Hematopoietic multipotent progenitor cell treated with erythropoietin and hydrocortisone succinate and interleukin-3 and kit ligand, for 8 days (in vitro differentiated cells): ENCODE data around the gene CDH13.

Experiments used
- DNase-seq: peaks from one replicate; pipeline ENCODE4 v3.0.0-alpha.2; 2015

The CDH13 gene

DNA sequence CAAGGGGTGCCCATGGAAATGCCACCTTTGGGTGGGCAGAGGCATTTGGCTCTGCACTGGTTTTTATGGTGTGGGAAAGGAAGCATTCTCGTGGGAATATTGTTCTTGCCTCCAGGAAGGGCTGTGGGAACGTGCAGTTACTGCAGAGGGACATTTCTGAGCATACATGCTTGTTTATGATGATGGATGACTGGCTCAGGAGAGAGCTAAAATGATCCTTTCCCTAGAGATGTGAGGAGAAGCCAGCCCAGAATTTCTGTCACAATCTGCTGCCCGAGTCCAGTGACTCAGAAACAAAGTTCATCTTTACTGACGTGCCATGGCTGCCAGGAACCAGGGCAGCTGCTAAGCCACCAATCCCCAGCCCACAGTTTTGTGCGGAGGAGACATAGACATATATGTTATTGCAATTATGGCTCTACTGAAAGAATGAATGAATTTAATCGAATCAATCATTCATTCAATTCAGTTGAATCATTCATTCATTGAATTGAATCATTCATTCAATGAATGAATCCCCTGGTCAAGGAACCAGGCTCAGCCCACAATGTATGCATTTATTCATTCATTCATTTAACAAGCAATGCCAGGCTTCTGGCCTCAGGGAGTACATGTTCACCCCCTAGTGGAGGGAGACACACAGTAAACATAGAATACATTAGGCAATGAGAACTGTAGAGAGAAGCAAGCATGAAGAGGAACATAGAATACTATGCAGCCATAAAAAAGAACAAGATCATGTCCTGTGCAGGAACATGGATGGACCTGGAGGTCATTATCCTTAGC is 766.6 kb downstream of the CDH13 start:
- DNase-seq: no peak

DNA sequence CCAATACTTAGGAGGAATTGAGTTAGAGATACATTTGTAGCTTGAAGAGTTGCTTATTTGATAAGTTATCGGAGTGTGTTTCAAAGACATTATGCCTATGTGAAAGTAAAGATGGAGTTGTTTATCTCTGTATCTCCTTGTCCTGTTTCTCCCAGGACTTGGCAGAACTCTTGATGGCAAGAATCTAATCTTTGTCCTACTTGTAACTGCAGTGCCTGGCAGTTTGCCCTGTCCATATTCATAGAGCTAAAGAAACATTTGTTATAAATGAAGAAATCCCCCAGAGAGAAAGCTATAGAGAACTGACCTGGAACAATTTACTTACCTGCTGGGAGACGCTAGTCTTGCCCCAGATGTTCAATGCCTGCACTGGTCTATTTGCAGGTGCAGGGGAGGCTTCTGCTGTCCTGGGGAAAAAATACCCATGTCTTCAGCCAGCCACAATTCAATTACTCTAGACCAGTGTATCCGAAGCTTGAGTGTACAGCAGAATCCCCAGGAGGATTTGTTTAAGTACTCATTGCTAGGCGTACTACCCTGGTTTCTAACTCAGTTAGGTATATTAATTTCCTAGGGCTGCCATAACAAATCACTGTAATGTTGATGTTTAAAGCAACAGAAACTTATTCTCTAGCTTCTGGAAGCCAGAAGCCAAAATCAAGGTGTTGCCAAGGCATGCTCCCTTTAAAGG is 771.0 kb downstream of the CDH13 start:
- no peak for DNase-seq

DNA sequence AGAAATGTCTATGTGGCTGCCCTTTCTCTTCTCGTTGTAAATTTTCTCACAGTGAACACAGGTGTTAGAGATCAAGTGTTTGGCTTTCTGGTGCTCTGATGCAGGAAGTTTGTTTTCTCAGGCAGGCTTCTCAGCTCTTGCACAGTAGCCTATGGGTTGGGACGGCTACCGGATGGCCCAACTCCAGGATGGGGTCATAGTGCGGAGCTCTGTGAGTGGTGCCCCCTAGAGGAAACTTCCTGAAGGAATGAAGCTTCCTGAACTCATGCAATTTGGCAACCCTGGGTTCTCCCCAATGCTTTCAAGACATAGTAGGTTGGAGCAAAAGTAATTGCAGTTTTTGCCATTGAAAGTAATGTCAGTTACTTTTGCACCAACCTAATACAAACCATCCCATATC is 773.5 kb downstream of the CDH13 start:
- no peak for DNase-seq

DNA sequence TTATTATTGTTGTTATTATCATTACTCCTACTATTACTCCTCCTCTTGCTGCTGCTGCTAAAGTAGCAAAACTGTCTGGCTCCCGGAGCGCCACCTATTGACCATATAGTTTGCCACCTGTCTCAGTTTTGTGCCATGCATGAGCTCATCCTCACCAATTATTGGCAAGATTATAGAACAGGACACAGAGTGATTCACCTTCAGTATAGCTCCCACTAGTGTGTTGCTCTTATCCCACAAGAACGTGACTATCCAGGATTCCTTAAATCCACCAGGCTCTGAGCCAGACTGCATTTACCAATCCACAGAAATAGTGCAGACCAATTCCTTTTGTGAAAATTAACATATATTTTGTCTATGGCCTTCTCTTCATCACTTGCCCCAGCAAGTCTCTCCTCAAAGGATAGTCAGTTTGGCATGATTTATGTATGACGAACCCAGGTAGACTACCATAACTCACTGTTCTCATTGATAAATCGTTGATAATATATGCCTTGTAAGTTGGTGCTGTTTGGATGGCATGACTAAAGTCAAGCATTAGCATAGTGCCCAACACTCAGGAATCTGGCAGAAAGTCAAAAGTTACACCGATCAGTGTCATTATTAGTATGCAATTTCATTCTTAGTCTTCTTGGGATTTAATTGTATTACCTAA is 775.5 kb downstream of the CDH13 start:
- DNase-seq: no peak

DNA sequence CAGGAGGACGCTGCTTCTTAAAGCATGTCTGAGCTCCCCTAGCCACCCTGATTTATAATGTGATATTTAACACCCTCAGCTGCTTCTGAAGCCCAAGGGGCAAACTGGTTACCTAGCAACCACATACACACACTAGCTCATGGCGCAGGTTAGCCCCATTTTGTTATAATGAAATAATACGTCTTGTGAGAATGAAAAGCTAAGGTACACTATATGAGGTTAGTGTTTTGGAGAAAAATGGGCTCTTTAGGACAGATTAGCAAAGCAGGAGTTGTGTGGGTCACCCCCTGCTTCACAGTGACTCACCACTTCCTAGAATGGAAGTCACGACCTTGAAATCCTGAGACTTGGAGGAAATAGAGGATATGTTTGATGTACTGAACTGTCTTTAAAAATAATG is 776.2 kb downstream of the CDH13 start:
- DNase-seq: no peak

DNA sequence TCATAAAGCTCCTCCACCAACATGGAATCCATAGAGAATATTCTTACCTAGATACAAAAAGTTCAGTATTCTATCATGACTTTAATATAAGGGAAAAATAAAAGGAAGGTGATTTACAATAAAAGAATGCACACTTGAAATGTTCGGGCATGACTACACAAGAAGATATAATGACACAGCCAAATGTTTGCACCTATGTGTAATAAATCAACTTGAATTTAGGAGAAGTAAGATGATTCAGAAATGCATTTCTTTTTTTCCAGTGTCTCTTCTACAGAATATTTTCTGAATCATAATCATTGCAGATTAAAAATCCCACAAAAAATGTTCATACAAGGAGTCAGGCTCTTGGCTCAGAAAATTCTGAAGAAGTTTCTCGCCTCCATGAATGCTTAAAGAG is 777.0 kb downstream of the CDH13 start:
- DNase-seq: no peak

DNA sequence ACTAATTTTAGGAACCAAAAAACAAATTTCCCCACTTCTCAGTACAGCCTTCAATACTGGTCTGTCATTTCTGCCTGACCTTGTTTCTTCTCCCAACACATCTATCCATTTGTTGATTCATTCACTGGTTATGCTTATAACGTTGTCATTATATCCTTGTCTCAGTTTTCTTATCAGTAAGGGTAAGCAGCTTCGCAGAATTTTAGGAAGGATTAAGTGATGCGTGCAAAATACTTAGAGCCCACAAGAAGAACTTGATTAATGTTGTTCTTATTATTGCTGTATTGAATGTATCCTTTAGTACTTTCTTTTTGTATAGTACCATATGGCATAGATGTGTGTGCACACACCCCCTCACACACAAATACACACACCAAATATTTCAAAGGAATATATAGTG is 777.5 kb downstream of the CDH13 start:
- no peak for DNase-seq

DNA sequence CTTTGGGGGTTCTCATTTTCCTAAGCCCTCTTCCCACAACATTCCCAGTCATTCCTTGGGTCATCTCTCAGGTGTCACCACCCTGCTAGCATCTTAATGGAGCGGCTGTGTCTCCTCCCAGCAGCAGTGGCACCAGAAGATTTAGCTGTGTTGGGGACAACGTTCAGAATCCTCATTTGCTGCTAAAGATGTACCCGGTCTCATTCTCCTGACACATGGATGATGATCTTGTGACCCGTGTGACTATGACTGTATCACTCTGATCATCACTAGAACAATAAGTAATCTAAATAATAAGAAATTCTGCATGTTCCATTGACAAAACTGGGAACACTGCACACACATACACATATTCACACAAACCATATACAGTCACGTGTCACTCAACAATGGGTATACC is 781.2 kb downstream of the CDH13 start:
- DNase-seq: no peak

DNA sequence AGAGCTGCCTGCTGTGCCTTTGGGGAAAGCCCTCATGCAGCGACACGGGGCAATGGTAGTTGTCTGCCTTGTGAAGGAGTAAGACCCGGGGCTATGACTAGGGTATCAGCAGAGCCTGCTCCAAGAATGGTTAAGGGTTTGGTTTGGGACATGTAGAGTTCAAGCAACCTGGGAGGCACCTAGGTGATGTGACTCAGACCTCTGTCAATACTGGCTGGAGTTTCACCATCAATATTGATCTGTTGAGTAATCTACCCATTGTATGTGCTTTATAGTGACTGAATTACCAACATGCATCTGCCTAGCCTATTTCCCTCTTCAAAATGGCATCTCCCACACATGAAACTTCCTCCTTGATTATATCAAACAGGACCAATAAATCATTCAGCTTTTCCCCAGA is 782.6 kb downstream of the CDH13 start:
- DNase-seq: no peak

DNA sequence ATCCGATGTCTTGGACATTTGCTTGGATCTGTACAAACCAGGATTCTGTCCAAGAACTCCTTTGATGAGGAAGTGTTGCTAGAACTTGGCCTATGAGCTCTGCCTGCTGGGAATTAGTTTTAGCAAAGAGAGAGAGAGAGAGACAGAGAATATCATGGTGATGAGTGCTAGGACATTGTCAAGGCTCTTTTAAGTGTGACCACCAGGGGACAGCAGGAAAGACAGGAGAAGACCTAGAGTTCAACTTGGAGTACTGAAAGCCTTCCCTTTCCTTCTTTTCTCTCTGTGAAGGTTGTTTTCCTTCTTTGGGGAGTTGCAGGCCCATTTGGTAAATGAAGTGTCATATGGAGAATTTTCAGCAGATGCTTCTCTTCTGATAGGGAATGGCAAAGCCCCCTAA is 791.8 kb downstream of the CDH13 start:
- DNase-seq: no peak

DNA sequence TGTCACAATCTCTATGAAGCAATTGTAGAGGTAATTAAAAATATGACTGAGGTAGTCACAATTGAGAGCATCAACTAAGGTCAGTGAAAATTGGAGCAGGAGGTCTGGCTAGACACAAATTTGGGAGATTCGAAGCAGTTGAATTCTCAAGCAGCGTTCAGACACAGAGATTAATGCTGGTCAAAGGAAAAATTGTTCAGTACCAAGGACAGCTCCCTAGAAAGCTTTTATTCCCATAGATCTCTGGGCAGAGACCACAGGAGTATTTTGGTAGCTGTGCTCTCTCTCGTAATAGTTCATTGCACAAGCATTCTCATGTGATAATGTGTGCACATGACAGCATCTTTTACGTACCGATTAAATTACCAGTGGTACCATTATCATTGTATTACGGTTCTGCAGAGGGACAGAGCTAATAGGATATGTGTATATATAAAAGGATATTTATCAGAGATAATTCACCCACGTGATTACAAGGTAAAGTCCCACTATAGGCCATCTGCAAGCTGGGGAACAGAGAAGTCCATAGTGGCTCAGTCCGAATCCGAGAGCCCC is 793.5 kb downstream of the CDH13 start:
- peak; percentile 26 for DNase-seq

DNA sequence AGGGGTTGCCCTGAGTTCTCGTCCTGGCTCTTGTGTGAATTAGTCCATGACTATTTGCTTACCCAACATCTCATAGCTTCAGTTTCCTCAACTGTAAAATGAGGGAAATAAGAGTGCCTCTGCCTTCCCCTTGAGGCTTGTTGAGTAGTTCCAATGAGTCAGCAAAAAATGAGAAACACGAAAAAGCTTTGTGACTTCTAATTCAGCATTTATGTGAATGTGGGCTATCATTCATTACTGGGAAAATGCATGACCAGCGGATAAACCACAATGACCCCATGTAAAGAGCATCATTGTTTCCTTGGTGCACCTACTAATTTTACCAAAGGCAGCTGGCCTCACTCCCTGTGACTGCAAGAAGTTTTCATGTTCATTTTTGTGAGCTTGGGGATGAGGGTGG is 806.4 kb downstream of the CDH13 start:
- DNase-seq: no peak

DNA sequence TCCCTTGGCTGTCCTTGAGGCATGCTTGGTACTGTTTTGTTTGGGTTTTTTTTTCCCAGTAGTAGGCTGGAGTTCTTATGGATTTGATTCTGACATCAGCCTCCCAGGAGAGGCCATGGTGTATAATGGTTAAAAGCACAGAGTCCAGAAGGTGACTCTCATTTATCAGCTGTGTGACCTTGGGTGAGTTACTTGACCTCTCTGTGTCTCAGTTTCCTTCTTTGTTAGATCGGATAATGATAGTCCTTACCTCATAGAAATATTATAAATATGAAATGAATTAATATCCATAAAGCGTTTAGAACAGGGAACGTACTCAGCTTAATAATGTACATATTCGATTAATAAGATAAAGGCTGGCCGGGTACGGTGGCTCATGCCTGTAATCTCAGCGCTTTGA is 810.3 kb downstream of the CDH13 start:
- DNase-seq: no peak

DNA sequence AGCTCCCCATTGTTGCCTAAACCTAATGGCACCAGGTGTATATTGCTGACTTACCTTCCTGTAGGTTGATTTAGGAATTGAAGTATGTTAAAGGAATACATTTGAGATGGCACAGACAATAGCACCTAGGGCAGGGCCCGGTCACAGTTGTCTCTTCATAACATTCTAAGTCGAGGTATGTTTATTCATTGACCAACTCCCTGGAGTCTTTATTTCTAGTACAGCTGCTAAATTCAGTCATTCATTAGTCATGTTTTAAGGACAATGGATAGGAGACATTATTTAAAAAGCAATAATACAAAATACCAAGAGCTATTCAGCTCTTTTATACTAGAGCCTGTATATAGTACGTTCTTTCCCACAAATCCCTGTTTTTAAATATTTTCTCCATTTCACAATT is 811.6 kb downstream of the CDH13 start:
- DNase-seq: no peak

DNA sequence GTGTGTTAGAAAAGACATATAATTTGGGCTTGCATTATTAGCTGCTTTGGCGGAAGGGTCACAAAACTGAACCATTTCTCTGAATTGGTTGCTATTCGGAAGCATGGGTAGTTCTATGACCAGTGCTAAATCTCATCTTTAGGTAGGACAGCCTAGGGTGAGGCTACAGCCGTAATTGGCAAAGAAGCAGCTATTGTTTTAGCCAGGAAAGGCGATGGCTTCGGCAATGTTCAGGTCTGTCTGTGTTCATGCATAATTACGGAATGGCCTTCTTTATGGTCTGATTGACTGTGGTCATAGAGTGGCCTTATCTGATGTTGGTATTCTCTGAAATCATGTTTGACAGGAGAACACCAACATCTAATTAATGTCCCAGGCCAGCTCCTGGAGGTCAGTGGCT is 812.6 kb downstream of the CDH13 start:
- DNase-seq: no peak

DNA sequence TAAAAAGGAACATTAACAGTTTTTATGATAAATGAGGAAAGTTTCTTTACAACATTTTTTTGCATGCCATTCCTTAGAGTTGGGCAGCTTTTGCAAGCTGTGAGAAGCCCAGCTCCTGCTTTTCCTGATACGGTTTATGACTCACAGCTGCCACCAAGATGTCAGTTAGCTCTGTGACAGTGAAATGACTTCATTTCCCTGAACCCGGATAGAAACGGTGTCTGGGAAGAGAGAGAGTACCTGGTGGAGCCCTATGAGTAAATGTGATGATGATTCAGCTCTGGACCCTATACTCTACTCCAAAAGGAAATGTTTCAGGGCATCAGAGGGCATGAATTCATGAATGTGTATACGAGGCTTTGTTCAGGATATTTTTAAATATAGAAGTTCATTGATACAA is 814.7 kb downstream of the CDH13 start:
- no peak for DNase-seq

DNA sequence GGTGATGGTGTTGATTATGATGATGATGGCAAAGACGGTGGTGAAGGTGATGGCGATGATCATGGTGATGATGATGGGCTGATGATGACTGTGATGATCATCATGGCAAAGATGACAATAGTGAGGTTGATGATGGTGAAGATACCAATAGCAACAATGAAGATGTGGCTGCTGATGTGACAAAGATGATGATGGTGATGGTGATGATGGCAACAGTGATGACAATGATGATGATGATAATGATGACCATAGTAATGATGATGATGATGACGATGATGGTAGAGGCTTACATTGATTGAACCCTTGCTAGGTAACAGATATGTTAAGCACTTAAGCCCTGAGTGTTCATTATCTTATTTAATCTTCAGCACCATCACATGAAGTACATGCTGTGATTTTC is 817.2 kb downstream of the CDH13 start:
- no peak for DNase-seq

DNA sequence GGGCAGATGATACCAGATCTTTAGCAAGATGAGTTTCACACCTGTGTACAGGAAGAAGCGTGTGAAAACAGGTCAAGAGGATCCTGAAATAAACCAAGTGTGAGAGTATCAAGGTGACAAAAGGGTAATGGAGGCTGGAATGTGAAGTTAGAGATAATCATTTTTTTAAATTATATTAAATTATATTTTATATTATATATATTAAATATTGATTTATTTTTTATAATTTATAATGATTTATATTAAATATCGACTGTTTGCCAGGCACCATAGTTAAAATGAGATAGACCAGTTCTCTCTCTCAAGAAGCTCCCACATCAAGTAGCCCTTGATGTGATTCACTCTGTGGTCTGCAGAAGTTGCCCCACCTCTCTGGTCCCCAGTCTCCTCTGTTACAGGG is 820.8 kb downstream of the CDH13 start:
- no peak for DNase-seq

DNA sequence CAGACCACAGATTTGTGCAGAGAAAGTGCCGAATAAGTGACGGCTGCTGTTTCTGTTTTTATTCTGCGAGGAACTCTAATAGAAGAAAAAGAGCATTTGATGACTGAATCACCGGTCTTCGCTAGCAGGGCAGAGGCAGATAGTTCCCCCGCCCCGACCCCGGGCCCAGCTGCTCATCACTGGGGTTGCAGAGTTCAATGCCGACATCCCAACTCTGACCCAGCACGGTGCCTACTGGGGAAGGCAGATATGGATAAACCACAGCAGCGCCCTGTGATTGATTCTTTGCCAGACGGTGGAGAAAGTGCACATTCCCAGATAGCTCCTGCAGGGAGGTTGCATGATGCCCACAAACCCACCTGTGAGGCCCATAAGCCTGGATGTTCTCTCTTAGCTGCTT is 823.1 kb downstream of the CDH13 start:
- no peak for DNase-seq

DNA sequence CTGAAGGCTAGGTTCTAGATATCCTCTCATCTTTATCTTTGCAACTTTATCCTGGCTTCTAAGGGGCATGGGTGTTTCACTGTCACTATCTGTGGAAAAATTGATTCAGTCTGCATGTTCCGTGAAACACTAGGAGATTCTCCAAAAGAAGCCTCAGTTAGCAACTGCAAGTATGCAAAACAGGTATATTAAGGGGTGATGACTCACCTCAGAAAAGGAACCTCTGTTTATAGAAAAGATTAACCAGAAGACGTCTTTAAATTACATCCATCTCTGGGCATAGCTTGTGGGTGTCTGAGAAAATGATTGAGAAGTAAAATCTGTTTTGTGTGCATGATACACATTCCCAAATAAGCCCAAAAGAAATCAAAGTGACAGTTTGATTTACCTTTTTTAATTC is 827.2 kb downstream of the CDH13 start:
- no peak for DNase-seq

DNA sequence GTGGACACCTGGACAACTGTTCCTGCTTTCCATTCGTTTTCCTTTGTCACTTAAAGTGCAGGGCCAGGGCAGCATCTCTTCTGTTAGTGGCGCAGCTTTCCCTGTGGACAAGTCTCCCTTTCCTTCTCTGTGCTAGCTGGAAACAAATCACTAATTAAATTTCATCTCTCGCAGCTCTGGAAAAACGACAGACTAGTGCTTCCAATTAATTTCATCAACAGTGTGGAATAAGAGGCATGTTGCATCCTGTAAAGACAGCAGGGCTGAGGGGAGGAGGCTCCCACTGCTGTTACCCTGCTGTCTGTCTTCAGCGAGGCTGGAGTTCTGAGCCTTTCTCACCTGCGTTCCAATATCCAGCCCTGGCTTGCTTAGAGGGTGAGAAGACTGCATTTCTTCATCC is 828.9 kb downstream of the CDH13 start:
- no peak for DNase-seq

DNA sequence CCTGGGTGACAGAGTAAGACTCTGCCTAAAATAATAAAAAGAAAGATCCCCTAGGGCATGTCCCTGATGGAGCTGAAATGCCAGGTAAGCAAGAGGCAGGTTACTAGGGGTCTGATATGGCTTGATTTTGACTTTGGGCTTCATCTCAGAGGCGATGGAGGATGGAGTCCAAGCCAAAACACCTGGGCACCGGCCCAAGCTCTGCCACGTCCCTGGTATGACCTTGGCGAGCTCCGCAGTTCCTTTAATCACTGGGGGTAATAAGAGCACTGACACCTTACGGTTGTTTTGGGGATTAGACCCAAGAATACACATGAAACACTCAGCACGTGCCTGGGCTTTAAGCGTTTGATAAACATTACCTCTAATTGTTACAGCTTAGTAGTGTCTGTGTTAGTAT is 830.2 kb downstream of the CDH13 start:
- DNase-seq: no peak

DNA sequence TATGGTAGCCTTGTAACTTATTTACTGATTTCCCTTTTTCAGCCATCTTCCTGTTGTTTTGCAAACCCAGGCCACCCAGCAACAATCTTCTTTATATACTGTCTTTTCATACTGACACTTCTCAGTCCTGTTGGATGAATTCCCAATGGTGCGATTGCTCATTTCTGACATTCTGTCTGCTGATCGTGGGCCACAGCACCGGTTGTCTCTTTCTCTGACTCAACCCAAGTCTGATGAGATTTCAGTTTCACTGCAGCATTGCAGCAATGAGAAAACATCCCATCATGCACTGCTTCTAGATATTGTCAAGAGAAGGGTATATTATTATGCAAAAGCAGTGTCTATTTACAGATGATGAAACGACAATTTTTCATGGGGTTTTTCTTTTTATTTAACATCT is 831.8 kb downstream of the CDH13 start:
- no peak for DNase-seq

DNA sequence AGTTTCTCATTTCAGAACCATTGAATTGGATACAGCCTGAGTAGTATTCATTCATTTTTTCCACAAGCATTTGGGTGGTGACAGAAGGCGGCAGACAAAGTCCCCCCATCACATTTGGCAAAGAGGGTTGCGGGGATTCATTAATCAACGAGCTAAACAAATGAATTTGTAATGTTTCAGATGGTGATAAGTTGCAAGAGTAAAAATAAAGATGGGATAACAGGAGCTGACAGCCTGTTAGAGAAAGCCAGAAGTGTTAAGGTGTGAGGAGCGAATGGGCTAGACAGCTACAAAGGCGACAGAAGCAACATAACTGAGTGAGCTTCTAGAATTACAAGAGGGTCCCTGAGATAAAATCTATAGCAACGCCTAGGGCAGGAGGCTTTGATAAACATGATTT is 838.2 kb downstream of the CDH13 start:
- DNase-seq: no peak
